Measurements from ENCODE around the gene ANKFY1.

ANKFY1 gene

GRCh38 chr17:4136373-4136772 is 127.4 kb downstream of the ANKFY1 start:
- no peak overlapping the region for H3K4me3 ChIP-seq (ENCODE audit: low read depth, low read length)
- no peak for TF ChIP-seq CTCF (IDR thresholded peaks at IDR 0.05; ENCODE audit: low read depth, low read length)

GRCh38 chr17:4135489-4135888 is 128.3 kb downstream of the ANKFY1 start:
- no peak for TF ChIP-seq CTCF (IDR thresholded peaks at IDR 0.05; ENCODE audit: low read depth, low read length)
- no peak overlapping the region for H3K4me3 ChIP-seq (ENCODE audit: low read depth, low read length)

GRCh38 chr17:4134721-4135120 is 129.1 kb downstream of the ANKFY1 start:
- no peak overlapping the region for H3K4me3 ChIP-seq (ENCODE audit: low read depth, low read length)
- no peak for TF ChIP-seq CTCF (IDR thresholded peaks at IDR 0.05; ENCODE audit: low read depth, low read length)

GRCh38 chr17:4130715-4131114 is 133.1 kb downstream of the ANKFY1 start:
- H3K4me3 ChIP-seq (ENCODE audit: low read depth, low read length) = no peak overlapping the region
- no peak for TF ChIP-seq CTCF (IDR thresholded peaks at IDR 0.05; ENCODE audit: low read depth, low read length)

GRCh38 chr17:4127555-4127954 is 136.2 kb downstream of the ANKFY1 start:
- TF ChIP-seq CTCF (IDR thresholded peaks at IDR 0.05; ENCODE audit: low read depth, low read length) = no peak
- no peak overlapping the region for H3K4me3 ChIP-seq (ENCODE audit: low read depth, low read length)

GRCh38 chr17:4125552-4125951 is 138.2 kb downstream of the ANKFY1 start:
- no peak for TF ChIP-seq CTCF (IDR thresholded peaks at IDR 0.05; ENCODE audit: low read depth, low read length)
- H3K4me3 ChIP-seq (ENCODE audit: low read depth, low read length) = no peak overlapping the region

- no peak for TF ChIP-seq CTCF (IDR thresholded peaks at IDR 0.05; ENCODE audit: low read depth, low read length)
- H3K4me3 ChIP-seq (ENCODE audit: low read depth, low read length) = no peak overlapping the region
Observed at GRCh38 chr17:4124999-4125398, 138.8 kb downstream of the ANKFY1 start.

Measured in WI38 (cell line).